ENCODE measurements around the gene CAMK2D.

DNA sequence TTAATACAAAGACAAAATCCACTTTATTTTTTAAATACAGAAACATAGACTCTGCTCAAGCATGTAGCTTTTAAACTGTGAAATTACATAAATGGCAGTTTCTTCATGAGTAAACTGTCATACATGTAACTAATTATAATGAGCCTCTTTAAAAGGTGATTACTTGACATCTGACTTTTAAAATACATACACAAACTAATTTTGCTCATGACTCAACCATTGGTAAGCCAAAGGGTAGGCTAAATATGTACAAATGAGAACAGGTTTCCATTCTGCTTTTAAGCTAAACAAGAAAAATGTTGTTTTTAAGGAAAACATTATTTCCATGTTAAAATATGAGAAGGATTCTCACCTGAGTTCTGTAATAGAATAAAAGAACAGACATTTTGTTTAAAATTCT lies 27.9 kb downstream of the CAMK2D start:
- no peak for TF ChIP-seq RARB (CRISPR knock-in tag; IDR thresholded peaks at IDR 0.05)
- TF ChIP-seq TOX (CRISPR knock-in tag; IDR thresholded peaks at IDR 0.05; ENCODE audit: borderline replicate concordance), result no peak
